H9 (cell line): ENCODE measurements around the gene SATB2. TPM values are rescaled to one million over a fixed set of nuclear protein-coding genes. Genes with fewer than 3 reads are reported as not detected.

Source experiments
- DNase-seq: peaks from one replicate; pipeline ENCODE4 v3.0.0-alpha.2; 2017
- H2AFZ ChIP-seq: one replicate; pipeline ENCODE4 v1.6.1; 2013; ENCODE audit warnings: mild to moderate bottlenecking, low read length, control low read depth, moderate library complexity
- H2AK5ac ChIP-seq: 2 replicates; pipeline ENCODE4 v1.6.1; 2013; ENCODE audit warnings: low read length, control low read depth, mixed read lengths; ENCODE audit not compliant: insufficient read length
- H2BK120ac ChIP-seq: one replicate; pipeline ENCODE4 v1.6.1; 2013; ENCODE audit warnings: low read depth, mild to moderate bottlenecking, low read length, control low read depth, inconsistent platforms; ENCODE audit not compliant: poor library complexity, severe bottlenecking
- H2BK12ac ChIP-seq: 2 replicates; pipeline ENCODE4 v1.6.1; 2013; ENCODE audit warnings: low read length, control low read depth, mixed read lengths, low read depth; ENCODE audit not compliant: insufficient read length
- H2BK15ac ChIP-seq: 2 replicates; pipeline ENCODE4 v1.6.1; 2013; ENCODE audit warnings: low read depth, low read length, control low read depth
- H2BK20ac ChIP-seq: one replicate; pipeline ENCODE4 v1.6.1; 2013; ENCODE audit warnings: low read depth, mild to moderate bottlenecking, low read length, control low read depth, inconsistent platforms; ENCODE audit not compliant: poor library complexity, severe bottlenecking
- H2BK5ac ChIP-seq: 2 replicates; pipeline ENCODE4 v1.6.1; 2013; ENCODE audit warnings: low read length, control low read depth, mixed read lengths; ENCODE audit not compliant: insufficient read length
- H3K14ac ChIP-seq: 2 replicates; pipeline ENCODE4 v1.6.1; 2013; ENCODE audit warnings: low read length, control low read depth; ENCODE audit not compliant: insufficient read depth
- H3K18ac ChIP-seq: 2 replicates; pipeline ENCODE4 v1.6.1; 2013; ENCODE audit warnings: low read depth, mild to moderate bottlenecking, mixed read lengths, low read length, control low read depth; ENCODE audit not compliant: insufficient read length
- H3K23ac ChIP-seq: 2 replicates; pipeline ENCODE4 v1.6.1; 2013; ENCODE audit warnings: low read length, control low read depth, mixed read lengths, low read depth; ENCODE audit not compliant: insufficient read length
- H3K23me2 ChIP-seq: 2 replicates; pipeline ENCODE4 v1.6.1; 2013; ENCODE audit warnings: low read depth, mild to moderate bottlenecking, mixed read lengths, low read length, control low read depth; ENCODE audit not compliant: insufficient read length, poor library complexity, severe bottlenecking
- H3K27ac ChIP-seq: 2 replicates; pipeline ENCODE4 v1.5.1; 2013; ENCODE audit warnings: low read length, control low read depth, mixed read lengths, low read depth; ENCODE audit not compliant: insufficient read length
- H3K27me3 ChIP-seq: 2 replicates; pipeline ENCODE4 v1.6.1; 2013; ENCODE audit warnings: low read length, control low read depth, inconsistent platforms; ENCODE audit not compliant: insufficient read depth
- H3K4ac ChIP-seq: 2 replicates; pipeline ENCODE4 v1.6.1; 2013; ENCODE audit warnings: low read depth, mild to moderate bottlenecking, control low read depth, inconsistent platforms, low read length, moderate library complexity
- H3K4me1 ChIP-seq: 2 replicates; pipeline ENCODE4 v1.6.1; 2013; ENCODE audit warnings: low read length, control low read depth, inconsistent platforms; ENCODE audit not compliant: insufficient read depth
- H3K4me2 ChIP-seq: 2 replicates; pipeline ENCODE4 v1.6.1; 2013; ENCODE audit warnings: low read length, control low read depth, mixed read lengths; ENCODE audit not compliant: insufficient read length, insufficient read depth
- H3K56ac ChIP-seq: 2 replicates; pipeline ENCODE4 v1.6.1; 2013; ENCODE audit warnings: low read depth, mild to moderate bottlenecking, mixed read lengths, low read length, control low read depth; ENCODE audit not compliant: insufficient read length
- H3K79me1 ChIP-seq: 2 replicates; pipeline ENCODE4 v1.6.1; 2013; ENCODE audit warnings: low read depth, mild to moderate bottlenecking, moderate library complexity, low read length, control low read depth, inconsistent platforms; ENCODE audit not compliant: insufficient read depth, poor library complexity, severe bottlenecking
- H3K79me2 ChIP-seq: 2 replicates; pipeline ENCODE4 v1.6.1; 2013; ENCODE audit warnings: low read length, control low read depth, inconsistent platforms; ENCODE audit not compliant: insufficient read depth
- H3K9ac ChIP-seq: 2 replicates; pipeline ENCODE4 v1.6.1; 2013; ENCODE audit warnings: low read length, control low read depth, mixed read lengths; ENCODE audit not compliant: insufficient read length; ENCODE audit errors: extremely low read depth
- H3K9me3 ChIP-seq: one replicate; pipeline ENCODE4 v1.6.1; 2013; ENCODE audit warnings: low read depth, low read length, inconsistent platforms; ENCODE audit not compliant: control insufficient read depth
- H3T11ph ChIP-seq: one replicate; pipeline ENCODE4 v1.6.1; 2013; ENCODE audit warnings: mild to moderate bottlenecking, low read length, control low read depth, inconsistent platforms
- H4K20me1 ChIP-seq: one replicate; pipeline ENCODE4 v1.6.1; 2013; ENCODE audit not compliant: control insufficient read depth, insufficient read length, insufficient read depth
- H4K5ac ChIP-seq: 2 replicates; pipeline ENCODE4 v1.6.1; 2013; ENCODE audit warnings: low read depth, mild to moderate bottlenecking, mixed read lengths, low read length, control low read depth; ENCODE audit not compliant: insufficient read length
- H4K8ac ChIP-seq: replicated peaks from 2 replicates; pipeline ENCODE4 v1.6.1; 2013; ENCODE audit warnings: low read length, control low read depth, mixed read lengths, low read depth; ENCODE audit not compliant: insufficient read length
- H4K91ac ChIP-seq: 2 replicates; pipeline ENCODE4 v1.6.1; 2013; ENCODE audit warnings: low read depth, mild to moderate bottlenecking, moderate library complexity, mixed read lengths, low read length, control low read depth; ENCODE audit not compliant: insufficient read length
- H3K27ac Mint-ChIP-seq, 3 experiments: 2 replicates in 2 of 3; 3 replicates in 1 of 3; pipeline ENCODE4 v1.8.0; 2020 to 2021; ENCODE audit warnings: mixed read lengths in 3 of 3, mild to moderate bottlenecking in 1 of 3, moderate library complexity in 1 of 3
- H3K27me3 Mint-ChIP-seq: 2 replicates; pipeline ENCODE4 v1.8.0; 2021; ENCODE audit warnings: low read depth, mild to moderate bottlenecking, moderate library complexity, mixed read lengths
- H3K36me3 Mint-ChIP-seq, 3 experiments: 2 replicates in 2 of 3; 3 replicates in 1 of 3; pipeline ENCODE4 v1.8.0; 2020 to 2021; ENCODE audit warnings: low read depth in 3 of 3, mixed read lengths in 3 of 3; ENCODE audit not compliant: insufficient read depth in 1 of 3
- H3K4me1 Mint-ChIP-seq, 2 experiments: 2 replicates each; pipeline ENCODE4 v1.8.0; 2020; ENCODE audit warnings: mixed read lengths in 2 of 2
- H3K4me3 Mint-ChIP-seq, 2 experiments: 2 replicates in 1 of 2; 3 replicates in 1 of 2; pipeline ENCODE4 v1.8.0; 2020 to 2021; ENCODE audit warnings: mild to moderate bottlenecking in 2 of 2, mixed read lengths in 2 of 2, moderate library complexity in 1 of 2
- H3K9me3 Mint-ChIP-seq, 2 experiments: 2 replicates in 1 of 2; 3 replicates in 1 of 2; pipeline ENCODE4 v1.8.0; 2020; ENCODE audit warnings: mild to moderate bottlenecking in 2 of 2, mixed read lengths in 2 of 2, moderate library complexity in 1 of 2
- CTCF ChIP-seq: fragments of 200-600 bp; sonication (generic); conservative IDR thresholded peaks from 3 replicates; pipeline ENCODE4 v1.8.0; 2021; ENCODE audit warnings: antibody characterized with exemption, mild to moderate bottlenecking
- WGBS: extraction: QIAGEN DNeasy Blood & Tissue Kit; methylation state at CpG from one replicate; pipeline ENCODE4 v1.1.7; 2013; ENCODE audit warnings: missing lambda C conversion rate, low lambda C conversion rate, mixed read lengths; ENCODE audit not compliant: insufficient read length; ENCODE audit errors: extremely low coverage; 5-methylcytosine and 5-hydroxymethylcytosine counted together
- total RNA-seq: library from RNA; stranded (reverse); gene quantifications from 2 replicates; pipeline ENCODE4 v1.2.1, GENCODE V29; 2021

Gene SATB2
- total RNA-seq, 1 experiment from 2014 or later = 23.8 TPM

- H3K9me3 Mint-ChIP-seq = no peaks in the 10 kb centered on the region
- no peaks in the 10 kb centered on the region for H3K27me3 Mint-ChIP-seq
- Histone ChIP-seq H3K56ac (no peak overlapping the region), H3K9me3 (no peaks in the 10 kb centered on the region), H3K27me3 (no peaks in the 10 kb centered on the region), H2BK12ac (no peak overlapping the region), H4K5ac (no peak overlapping the region), H3K79me1 (no peaks in the 10 kb centered on the region), H3K4ac (no peak overlapping the region), H3K27ac (no peak overlapping the region), H4K8ac (no peak overlapping the region), H2BK5ac (no peak overlapping the region), H2AFZ (no peak overlapping the region), H2BK20ac (no peak overlapping the region), H3K4me2 (no peak overlapping the region), H2BK15ac (no peak overlapping the region), H3K18ac (no peak overlapping the region), H3K23ac (no peak overlapping the region), H3K14ac (no peak overlapping the region), H3T11ph (no peak overlapping the region), H3K4me1 (no peaks in the 10 kb centered on the region), H2BK120ac (no peak overlapping the region), H2AK5ac (no peak overlapping the region), H4K20me1 (no peaks in the 10 kb centered on the region), H3K23me2 (no peaks in the 10 kb centered on the region), H4K91ac (no peak overlapping the region), H3K79me2 (no peaks in the 10 kb centered on the region), H3K9ac (no peak overlapping the region)
- H3K36me3 Mint-ChIP-seq = peaks cover 0 to 23% (median 0%) of the 10 kb centered on the region in 3 experiments; a peak in 2 of 7 replicates
- no CpG with 5 or more reads among the region's 2 CpGs for WGBS
- DNase-seq = no peak
- no peak overlapping the region for H3K4me3 Mint-ChIP-seq
- H3K27ac Mint-ChIP-seq = no peak overlapping the region
- TF ChIP-seq CTCF = no peak
- peaks cover 0 to under 1% of the 10 kb centered on the region in 2 experiments; a peak in 1 of 4 replicates for H3K4me1 Mint-ChIP-seq
Observed at GRCh38 chr2:199344012-199344411, 113.7 kb downstream of the SATB2 start.
